ENCODE measurements around the gene S100PBP. TPM values are rescaled to one million over a fixed set of nuclear protein-coding genes. Genes with fewer than 3 reads are reported as not detected.

The S100PBP gene
- polyA plus RNA-seq, 3 donors: 6.6 to 17.4 (median 7.1) TPM

DNA sequence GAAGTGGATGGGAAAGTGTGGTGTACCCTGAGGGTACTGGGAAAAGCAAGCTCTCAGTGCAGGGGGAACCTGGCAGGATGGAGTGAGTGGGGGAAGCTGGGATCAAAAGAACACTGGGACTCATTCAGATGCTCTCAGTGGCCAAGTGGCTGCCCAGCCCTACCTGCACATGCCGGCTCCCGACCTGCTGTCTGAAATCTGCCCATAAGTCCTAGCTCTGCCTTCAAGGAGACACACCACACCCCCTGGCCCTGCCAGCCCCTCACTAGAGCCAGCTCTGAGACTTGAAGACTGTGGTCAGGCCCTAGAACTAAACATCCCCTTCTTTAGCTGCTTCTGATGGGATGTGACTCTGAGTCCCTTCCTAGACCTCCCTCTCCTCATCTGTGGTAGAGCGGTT, 81.5 kb downstream of the S100PBP start:
- Mint-ChIP-seq H3K4me1 (peaks cover 7% of the 10 kb centered on the region), H3K27me3 (ENCODE audit: low read depth in 3 of 3) (peaks cover 68 to 94% (median 73%) of the 10 kb centered on the region in 3 donors), H3K36me3 (peaks cover 2 to 5% of the 10 kb centered on the region in 2 donors), H3K4me3 (peak overlapping the region in 1 of 2 donors; percentile 53), H3K27ac (no peak overlapping the region), H3K9me3 (peaks cover 0 to 13% (median 8%) of the 10 kb centered on the region in 7 donors)
- Histone ChIP-seq H2AFZ (ENCODE audit: insufficient read depth, low read depth, low read length, poor library complexity, severe bottlenecking) (no peak overlapping the region), H3K4me3 (replicated peaks in 1 of 3; ENCODE audit: low read depth in 2 of 3, low read length in 3 of 3) (no peak overlapping the region), H3K9ac (ENCODE audit: insufficient read depth, low read length, poor library complexity, severe bottlenecking) (no peak overlapping the region), H4K20me1 (ENCODE audit: insufficient read depth, low read length) (no peaks in the 10 kb centered on the region), H3K27ac (ENCODE audit: low read depth in 1 of 2, low read length in 2 of 2) (no peak overlapping the region), H3K36me3 (replicated peaks in 1 of 2; ENCODE audit: control insufficient read depth in 1 of 2, insufficient read depth in 2 of 2, low read length in 2 of 2) (no peaks in the 10 kb centered on the region), H3K27me3 (ENCODE audit: control insufficient read depth in 2 of 2, insufficient read depth in 2 of 2, low read length in 2 of 2) (peaks cover 38 to 68% of the 10 kb centered on the region in 2 donors), H3K9me3 (replicated peaks in 1 of 2; ENCODE audit: control insufficient read depth in 1 of 2, insufficient read depth in 1 of 2, low read length in 2 of 2) (peaks cover 0 to 10% of the 10 kb centered on the region in 2 donors), H3K79me2 (ENCODE audit: insufficient read depth, low read length) (no peaks in the 10 kb centered on the region), H3K4me2 (replicated peaks; ENCODE audit: extremely low read depth, low read length, poor library complexity, severe bottlenecking) (no peak overlapping the region), H3K4me1 (ENCODE audit: control insufficient read depth in 1 of 2, insufficient read depth in 2 of 2, low read length in 2 of 2) (peaks cover 0 to 5% of the 10 kb centered on the region in 2 donors)
- DNase-seq: no peak
- TF ChIP-seq, protein P1, sequence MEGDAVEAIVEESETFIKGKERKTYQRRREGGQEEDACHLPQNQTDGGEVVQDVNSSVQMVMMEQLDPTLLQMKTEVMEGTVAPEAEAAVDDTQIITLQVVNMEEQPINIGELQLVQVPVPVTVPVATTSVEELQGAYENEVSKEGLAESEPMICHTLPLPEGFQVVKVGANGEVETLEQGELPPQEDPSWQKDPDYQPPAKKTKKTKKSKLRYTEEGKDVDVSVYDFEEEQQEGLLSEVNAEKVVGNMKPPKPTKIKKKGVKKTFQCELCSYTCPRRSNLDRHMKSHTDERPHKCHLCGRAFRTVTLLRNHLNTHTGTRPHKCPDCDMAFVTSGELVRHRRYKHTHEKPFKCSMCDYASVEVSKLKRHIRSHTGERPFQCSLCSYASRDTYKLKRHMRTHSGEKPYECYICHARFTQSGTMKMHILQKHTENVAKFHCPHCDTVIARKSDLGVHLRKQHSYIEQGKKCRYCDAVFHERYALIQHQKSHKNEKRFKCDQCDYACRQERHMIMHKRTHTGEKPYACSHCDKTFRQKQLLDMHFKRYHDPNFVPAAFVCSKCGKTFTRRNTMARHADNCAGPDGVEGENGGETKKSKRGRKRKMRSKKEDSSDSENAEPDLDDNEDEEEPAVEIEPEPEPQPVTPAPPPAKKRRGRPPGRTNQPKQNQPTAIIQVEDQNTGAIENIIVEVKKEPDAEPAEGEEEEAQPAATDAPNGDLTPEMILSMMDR (IDR thresholded peaks at IDR 0.05): no peak
- 100% methylated on average over 2 of the region's 3 CpGs for WGBS (ENCODE audit: insufficient coverage)
- intact Hi-C loops (cut with micrococcal nuclease): no loop called here

DNA sequence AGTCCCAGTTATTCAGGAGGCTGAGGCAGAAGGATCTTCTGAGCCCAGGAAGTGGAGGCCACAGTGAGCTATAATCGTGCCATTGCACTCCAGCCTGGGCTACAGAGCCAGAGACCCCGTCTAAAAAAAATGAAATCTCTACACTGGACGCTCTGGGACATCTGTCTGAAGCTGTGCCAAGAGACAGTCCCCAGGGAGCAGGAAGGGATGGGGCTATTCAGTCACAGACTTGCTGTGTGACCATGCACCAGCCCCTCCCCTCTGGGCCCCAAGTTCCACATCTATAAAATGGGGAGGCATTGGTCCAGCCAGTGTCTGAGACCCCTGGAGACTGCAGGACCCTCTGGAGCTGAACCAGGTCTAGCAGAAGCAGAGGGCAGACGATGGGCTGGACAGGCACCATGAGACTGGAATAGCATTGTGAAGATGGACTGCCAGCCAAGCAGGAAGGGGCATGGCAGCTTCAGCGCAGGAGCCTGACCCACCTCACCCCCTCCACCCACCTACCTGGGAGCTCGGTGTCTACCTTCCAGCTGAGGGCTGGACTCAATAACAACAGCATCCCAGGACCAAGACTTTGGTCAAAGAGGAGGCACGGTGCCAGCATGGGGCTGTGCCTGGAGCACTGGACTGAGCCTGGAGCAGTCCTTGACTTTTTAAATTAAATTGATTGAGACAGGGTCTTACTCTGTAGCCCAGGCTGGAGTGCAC, 82.3 kb downstream of the S100PBP start:
- H3K27me3 ChIP-seq (ENCODE audit: control insufficient read depth in 2 of 2, insufficient read depth in 2 of 2, low read length in 2 of 2): peaks cover 35 to 68% of the 10 kb centered on the region in 2 donors
- no peak overlapping the region for H3K4me3 ChIP-seq (replicated peaks in 1 of 3; ENCODE audit: low read depth in 2 of 3, low read length in 3 of 3)
- Mint-ChIP-seq H3K27me3 (ENCODE audit: low read depth in 3 of 3) (peaks cover 62 to 94% (median 70%) of the 10 kb centered on the region in 3 donors), H3K4me3 (peak overlapping the region in 1 of 2 donors; percentile 51), H3K27ac (no peak overlapping the region), H3K4me1 (peaks cover 7% of the 10 kb centered on the region), H3K36me3 (peaks cover 2 to 5% of the 10 kb centered on the region in 2 donors), H3K9me3 (peaks cover 0 to 13% (median 8%) of the 10 kb centered on the region in 7 donors)
- H3K79me2 ChIP-seq (ENCODE audit: insufficient read depth, low read length): no peaks in the 10 kb centered on the region
- no peak overlapping the region for H2AFZ ChIP-seq (ENCODE audit: insufficient read depth, low read depth, low read length, poor library complexity, severe bottlenecking)
- no peaks in the 10 kb centered on the region for H4K20me1 ChIP-seq (ENCODE audit: insufficient read depth, low read length)
- intact Hi-C loops (cut with micrococcal nuclease): no loop called here
- H3K9ac ChIP-seq (ENCODE audit: insufficient read depth, low read length, poor library complexity, severe bottlenecking): no peak overlapping the region
- WGBS (ENCODE audit: insufficient coverage): 84% methylated on average over 7 of the region's 7 CpGs
- TF ChIP-seq, protein P1 (IDR thresholded peaks at IDR 0.05): no peak
- peaks cover 0 to 5% of the 10 kb centered on the region in 2 donors for H3K4me1 ChIP-seq (ENCODE audit: control insufficient read depth in 1 of 2, insufficient read depth in 2 of 2, low read length in 2 of 2)
- DNase-seq: no peak
- no peak overlapping the region for H3K4me2 ChIP-seq (replicated peaks; ENCODE audit: extremely low read depth, low read length, poor library complexity, severe bottlenecking)
- no peaks in the 10 kb centered on the region for H3K36me3 ChIP-seq (replicated peaks in 1 of 2; ENCODE audit: control insufficient read depth in 1 of 2, insufficient read depth in 2 of 2, low read length in 2 of 2)
- H3K27ac ChIP-seq (ENCODE audit: low read depth in 1 of 2, low read length in 2 of 2): no peak overlapping the region
- peaks cover 0 to 10% of the 10 kb centered on the region in 2 donors for H3K9me3 ChIP-seq (replicated peaks in 1 of 2; ENCODE audit: control insufficient read depth in 1 of 2, insufficient read depth in 1 of 2, low read length in 2 of 2)
